WTC11 (cell line): ENCODE data around the gene SHPK. TPM values are rescaled to one million over a fixed set of nuclear protein-coding genes. Genes with fewer than 3 reads are reported as not detected.

Experiments used
- ATAC-seq: fragments of 200-7000 bp; cut with Tn5 transposase; 2 replicates; pipeline ENCODE4 v1.10.0; 2021; ENCODE audit warnings: mild to moderate bottlenecking, moderate library complexity
- CTCF ChIA-PET: fragments of 300-600 bp; sonication (Branson Sonifier 250); formaldehyde crosslinking; loops from one replicate; lab custom pipeline; 2021; ENCODE audit warnings: antibody characterized with exemption; lab: Charles Lee
- POLR2A ChIA-PET: fragments of 350-600 bp; sonication (Branson Sonifier 250); formaldehyde crosslinking; loops from one replicate; lab custom pipeline; 2021; ENCODE audit warnings: antibody characterized with exemption; lab: Charles Lee
- DNase-seq: peaks from one replicate; pipeline ENCODE4 v3.0.0; 2021; ENCODE audit warnings: low spot score
- H3K27ac Mint-ChIP-seq: 2 replicates; pipeline ENCODE4 v1.8.0; 2021; ENCODE audit warnings: mixed read lengths
- H3K27me3 Mint-ChIP-seq: 2 replicates; pipeline ENCODE4 v1.8.0; 2021; ENCODE audit warnings: low read depth, mild to moderate bottlenecking, moderate library complexity, mixed read lengths
- H3K36me3 Mint-ChIP-seq: 2 replicates; pipeline ENCODE4 v1.8.0; 2021; ENCODE audit warnings: mixed read lengths
- H3K4me1 Mint-ChIP-seq: 2 replicates; pipeline ENCODE4 v1.8.0; 2022; ENCODE audit warnings: mixed read lengths
- H3K4me3 Mint-ChIP-seq: 2 replicates; pipeline ENCODE4 v1.8.0; 2021; ENCODE audit warnings: mild to moderate bottlenecking, moderate library complexity, mixed read lengths
- H3K9me3 Mint-ChIP-seq: 2 replicates; pipeline ENCODE4 v1.8.0; 2021; ENCODE audit warnings: mixed read lengths
- AFF4 ChIP-seq: sonication (generic); formaldehyde crosslinking; IDR thresholded peaks from 2 replicates; pipeline ENCODE4 v1.8.1; 2023; ENCODE audit warnings: mild to moderate bottlenecking, missing genetic modification reagents, borderline replicate concordance
- E2F1 ChIP-seq: sonication (generic); formaldehyde crosslinking; IDR thresholded peaks from 2 replicates; pipeline ENCODE4 v1.8.0; 2022; ENCODE audit warnings: mild to moderate bottlenecking, missing genetic modification reagents
- E2F4 ChIP-seq: sonication (generic); formaldehyde crosslinking; IDR thresholded peaks from 2 replicates; pipeline ENCODE4 v1.8.1; 2022; ENCODE audit warnings: low read depth, mild to moderate bottlenecking, moderate library complexity, missing genetic modification reagents, borderline replicate concordance
- ERG ChIP-seq: fragments of 250-450 bp; sonication (Bioruptor Pico); IDR thresholded peaks from 2 replicates; pipeline ENCODE4 v1.8.0; 2021; ENCODE audit warnings: mild to moderate bottlenecking
- ETV6 ChIP-seq: sonication (generic); formaldehyde crosslinking; IDR thresholded peaks from 2 replicates; pipeline ENCODE4 v1.8.1; 2022; ENCODE audit warnings: mild to moderate bottlenecking, missing genetic modification reagents
- HMGA2 ChIP-seq: fragments of 250-450 bp; sonication (Bioruptor Pico); IDR thresholded peaks from 2 replicates; pipeline ENCODE4 v1.4.0; 2021; ENCODE audit warnings: mild to moderate bottlenecking, moderate library complexity
- MAX ChIP-seq: sonication (generic); formaldehyde crosslinking; IDR thresholded peaks from 2 replicates; pipeline ENCODE4 v1.8.0; 2022; ENCODE audit warnings: mild to moderate bottlenecking, missing genetic modification reagents
- MLX ChIP-seq: sonication (generic); formaldehyde crosslinking; IDR thresholded peaks from 2 replicates; pipeline ENCODE4 v1.8.1; 2023; ENCODE audit warnings: mild to moderate bottlenecking, missing genetic modification reagents, moderate library complexity
- MXD4 ChIP-seq: fragments of 250-450 bp; sonication (Bioruptor Pico); IDR thresholded peaks from 2 replicates; pipeline ENCODE4 v1.8.0; 2021; ENCODE audit warnings: mild to moderate bottlenecking, moderate library complexity, borderline replicate concordance
- NFYB ChIP-seq: sonication (generic); formaldehyde crosslinking; conservative IDR thresholded peaks from 2 replicates; pipeline ENCODE4 v1.8.0; 2022; ENCODE audit warnings: low read depth, missing genetic modification reagents
- PRRX2 ChIP-seq: fragments of 250-450 bp; sonication (Bioruptor Pico); IDR thresholded peaks from 2 replicates; pipeline ENCODE4 v1.8.0; 2021; ENCODE audit warnings: mild to moderate bottlenecking
- RELA ChIP-seq: sonication (generic); formaldehyde crosslinking; IDR thresholded peaks from 2 replicates; pipeline ENCODE4 v1.8.1; 2022; ENCODE audit warnings: missing genetic modification reagents, mild to moderate bottlenecking, borderline replicate concordance
- SMAD3 ChIP-seq: sonication (generic); formaldehyde crosslinking; IDR thresholded peaks from 2 replicates; pipeline ENCODE4 v1.8.0; 2022; ENCODE audit warnings: missing genetic modification reagents, mild to moderate bottlenecking, borderline replicate concordance
- SP1 ChIP-seq: sonication (generic); formaldehyde crosslinking; conservative IDR thresholded peaks from 2 replicates; pipeline ENCODE4 v1.8.1; 2022; ENCODE audit warnings: missing genetic modification reagents
- TP53 ChIP-seq: sonication (generic); formaldehyde crosslinking; IDR thresholded peaks from 2 replicates; pipeline ENCODE4 v1.8.1; 2023; ENCODE audit warnings: mild to moderate bottlenecking, missing genetic modification reagents
- ZNF219 ChIP-seq: sonication (generic); formaldehyde crosslinking; IDR thresholded peaks from 2 replicates; pipeline ENCODE4 v1.8.0; 2023; ENCODE audit warnings: missing genetic modification reagents, mild to moderate bottlenecking, borderline replicate concordance
- ZNF232 ChIP-seq: sonication (generic); formaldehyde crosslinking; IDR thresholded peaks from 2 replicates; pipeline ENCODE4 v1.8.0; 2022; ENCODE audit warnings: mild to moderate bottlenecking, missing genetic modification reagents
- ZNF396 ChIP-seq: fragments of 250-450 bp; sonication (Bioruptor Pico); IDR thresholded peaks from 2 replicates; pipeline ENCODE4 v1.8.0; 2021; ENCODE audit warnings: mild to moderate bottlenecking, moderate library complexity, borderline replicate concordance
- ZNF416 ChIP-seq: fragments of 250-450 bp; sonication (Bioruptor Pico); IDR thresholded peaks from 2 replicates; pipeline ENCODE4 v1.9.0; 2021; ENCODE audit warnings: mild to moderate bottlenecking, inconsistent platforms
- ZSCAN18 ChIP-seq: fragments of 250-450 bp; sonication (Bioruptor Pico); IDR thresholded peaks from 2 replicates; pipeline ENCODE4 v2.1.2; 2022; ENCODE audit warnings: mild to moderate bottlenecking, moderate library complexity
- total RNA-seq: library from RNA; stranded (reverse); gene quantifications from 3 replicates; pipeline ENCODE4 v1.2.3, GENCODE V29; 2021

The SHPK gene
- total RNA-seq, 1 experiment from 2014 or later = 29.2 TPM

GRCh38 chr17:3678821-3679530 lies 42.9 kb upstream of the SHPK start (continued):
- TF ChIP-seq E2F4 (CRISPR knock-in tag) = no peak
- no peak for TF ChIP-seq ZNF396 (CRISPR knock-in tag)
- no peak for TF ChIP-seq ZNF232

- no peaks in the 10 kb centered on the region; the same call in none of the 2 replicates for H3K27me3 Mint-ChIP-seq
- no peaks in the 10 kb centered on the region for H3K9me3 Mint-ChIP-seq
- H3K27ac Mint-ChIP-seq = 0 out of 2 replicates have a peak overlapping the region, but pooled peaks have one; percentile 72
- no peak for TF ChIP-seq SP1 (CRISPR knock-in tag)
- 0 out of 2 replicates have a peak, but pooled peaks have one; percentile 25 for TF ChIP-seq ETV6 (CRISPR knock-in tag)
- TF ChIP-seq, all 79 proteins: peak for 1
- POLR2A ChIA-PET = interaction anchor here (0.9 to 1.0 kb wide), 2 partner anchors 9 to 17 kb away, joined by 3 to 4 read pairs; partner anchors contain the start of gene EMC6
- peak; percentile 87 for ATAC-seq
- Mint-ChIP-seq H3K36me3 (no peaks in the 10 kb centered on the region), H3K4me1 (peaks cover 11% of the 10 kb centered on the region), H3K4me3 (no peak overlapping the region)
- peak; percentile 78 for DNase-seq
- CTCF ChIA-PET = interaction anchor here (0.6 to 2.6 kb wide), 7 partner anchors 13 to 142 kb away, joined by 3 to 14 read pairs (median 4); partner anchors contain the start of genes CTNS, HASPIN and SHPK
Observed at GRCh38 chr17:3678095-3678820, 42.2 kb upstream of the SHPK start.

GRCh38 chr17:3675886-3676285 lies 39.8 kb upstream of the SHPK start:
- Mint-ChIP-seq H3K4me1 (peaks cover 11% of the 10 kb centered on the region), H3K27me3 (no peaks in the 10 kb centered on the region), H3K27ac (no peak overlapping the region), H3K9me3 (no peaks in the 10 kb centered on the region), H3K4me3 (no peak overlapping the region)
- POLR2A ChIA-PET = no interaction called here
- no peak for ATAC-seq
- TF ChIP-seq RELA (CRISPR knock-in tag) (no peak), HMGA2 (CRISPR knock-in tag) (no peak), ZSCAN18 (CRISPR knock-in tag) (no peak), MAX (CRISPR knock-in tag) (no peak), ZNF219 (CRISPR knock-in tag) (no peak), TP53 (CRISPR knock-in tag) (no peak), ERG (CRISPR knock-in tag) (no peak), SMAD3 (CRISPR knock-in tag) (no peak), AFF4 (CRISPR knock-in tag) (no peak), MXD4 (no peak), PRRX2 (CRISPR knock-in tag) (no peak), E2F1 (CRISPR knock-in tag) (no peak), MLX (CRISPR knock-in tag) (no peak), ZNF416 (CRISPR knock-in tag) (no peak), NFYB (no peak)
- TF ChIP-seq, all 79 proteins: peak for 0
- no peak for DNase-seq
- CTCF ChIA-PET = no interaction called here
- no peaks in the 10 kb centered on the region for H3K36me3 Mint-ChIP-seq
